NCI-H1930 (cell line): ENCODE measurements around the gene MIPOL1.

Source experiments
- DNase-seq, 2 experiments: peaks; one replicate each; lab custom pipeline; 2025; lab: John Stamatoyannopoulos, UW

MIPOL1 gene

DNA sequence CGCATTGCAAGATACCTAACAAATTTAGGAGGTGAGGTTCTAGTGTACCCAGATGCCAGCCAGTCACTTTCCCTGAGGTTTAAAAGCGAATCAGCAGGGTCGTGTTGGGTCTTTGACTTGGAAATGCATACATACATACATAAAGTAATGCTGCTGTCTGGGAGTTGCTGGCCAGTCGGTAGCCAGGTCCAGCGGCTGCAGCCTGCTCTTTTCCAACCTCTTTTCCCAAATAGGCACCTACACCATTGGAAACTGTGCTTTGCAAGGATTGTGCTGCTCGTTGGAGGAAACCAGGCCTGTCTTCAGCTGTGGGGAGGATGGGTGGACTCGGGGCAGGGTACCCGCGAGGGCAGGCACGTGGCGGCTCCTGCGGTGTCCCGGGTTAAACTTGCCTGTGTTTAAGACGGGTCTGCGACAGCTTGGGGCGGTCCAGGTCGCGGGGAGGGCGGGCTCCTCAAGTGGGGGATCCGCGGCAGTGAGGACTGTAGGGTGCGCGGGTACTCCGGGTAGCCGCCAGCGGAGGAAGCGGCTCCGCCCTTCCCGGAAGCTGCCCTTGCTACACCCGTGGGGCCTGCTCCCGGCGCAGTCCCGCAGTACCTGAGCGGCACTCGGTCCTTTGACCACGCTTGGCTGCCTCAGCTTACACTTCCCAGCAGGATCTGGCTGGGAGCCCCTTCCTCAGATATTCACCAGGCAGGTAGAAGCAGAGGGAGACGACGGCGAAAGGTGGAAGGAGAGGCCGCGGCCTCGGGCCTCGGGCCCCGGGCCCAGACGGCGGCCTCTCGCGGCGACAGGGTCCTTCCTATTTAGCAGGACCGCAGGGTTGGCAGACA lies 400.4 kb downstream of the MIPOL1 start:
- no peak for DNase-seq

DNA sequence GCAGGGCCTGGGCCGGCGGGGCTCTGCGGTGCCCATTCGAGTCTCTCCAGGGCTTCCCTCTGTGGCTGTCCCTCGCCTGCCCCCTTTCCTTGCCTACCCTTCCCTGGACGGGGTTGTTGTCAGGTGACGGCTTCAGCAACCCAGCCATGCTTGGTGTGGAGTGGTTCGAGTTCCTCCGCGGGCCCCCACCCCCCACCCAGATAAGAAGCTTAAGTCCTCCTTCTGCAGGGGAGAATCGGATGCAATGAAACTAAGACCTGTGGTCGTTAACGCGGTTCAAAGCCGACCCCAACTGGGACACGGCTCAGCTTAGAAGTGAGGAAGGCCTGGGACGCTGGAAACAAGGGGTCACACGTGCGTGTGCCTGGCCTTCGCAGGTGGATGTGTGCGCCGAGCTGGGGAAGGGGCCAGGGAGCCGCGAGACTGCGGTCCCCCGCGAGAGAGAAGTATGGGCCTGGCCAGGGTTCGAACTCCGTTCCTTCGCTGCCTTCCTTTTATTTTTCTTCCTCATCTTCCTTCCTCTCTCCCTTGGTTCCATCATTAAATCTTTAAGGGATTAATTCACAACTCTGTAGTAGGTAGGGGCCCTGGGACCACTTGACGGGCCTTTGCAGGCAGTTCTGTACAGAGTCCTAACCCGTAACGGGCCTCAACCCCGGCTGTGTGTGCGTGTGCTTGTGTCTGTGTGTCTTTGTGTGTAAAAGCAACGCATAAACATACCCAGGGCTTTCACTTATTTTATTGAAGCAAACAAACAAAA lies 401.2 kb downstream of the MIPOL1 start:
- DNase-seq, result no peak

- no peak for DNase-seq
Observed at GRCh38 chr14:37599507-37600368, 402.0 kb downstream of the MIPOL1 start.

GRCh38 chr14:37600880-37601741 lies 403.4 kb downstream of the MIPOL1 start:
- DNase-seq, result no peak

GRCh38 chr14:37601865-37602264 lies 404.1 kb downstream of the MIPOL1 start:
- DNase-seq, result no peak
